Gastroesophageal sphincter (tissue), 4 donors: Measurements from ENCODE around the gene TSHZ2. TPM values are rescaled to one million over a fixed set of nuclear protein-coding genes. Genes with fewer than 3 reads are reported as not detected.

ENCODE experiments used
- ATAC-seq: fragments of 150-250 bp; one replicate; pipeline ENCODE4 v1.9.1; 2016; ENCODE audit warnings: mild to moderate bottlenecking, moderate library complexity
- H3K27ac ChIP-seq, 4 donors: fragments of 200-600 bp; sonication (generic) in 3 of 4; 1 replicate in 3 of 4; 2 replicates in 1 of 4; pipeline ENCODE4 v1.5.1; 2016 to 2019
- H3K27me3 ChIP-seq: fragments of 200-600 bp; sonication (generic); one replicate; pipeline ENCODE4 v1.5.1; 2019
- H3K36me3 ChIP-seq, 2 donors: fragments of 200-600 bp; sonication (generic); one replicate each; pipeline ENCODE4 v1.5.1; 2019; ENCODE audit warnings: control low read depth in 1 of 2
- H3K4me1 ChIP-seq, 3 donors: fragments of 200-600 bp; sonication (generic); 1 replicate in 2 of 3; 2 replicates in 1 of 3; pipeline ENCODE4 v1.5.1; 2016 to 2019; ENCODE audit warnings: control low read depth in 2 of 3
- H3K4me3 ChIP-seq, 2 donors: fragments of 200-600 bp; sonication (generic); one replicate each; pipeline ENCODE4 v1.5.1; 2019; ENCODE audit warnings: mild to moderate bottlenecking in 1 of 2, moderate library complexity in 1 of 2
- H3K9me3 ChIP-seq, 3 donors: fragments of 200-600 bp; sonication (generic); one replicate each; pipeline ENCODE4 v1.5.1; 2017 to 2019; ENCODE audit warnings: control low read depth in 2 of 3
- EP300 ChIP-seq: sonication (generic); formaldehyde crosslinking; IDR thresholded peaks from one replicate; pipeline ENCODE4 v1.6.1; 2017; ENCODE audit warnings: antibody characterized with exemption, mild to moderate bottlenecking
- POLR2A ChIP-seq, 2 donors: fragments of 450-650 bp; IDR thresholded peaks; one replicate each; pipeline ENCODE4 v1.6.1; 2017; ENCODE audit warnings: antibody characterized with exemption in 2 of 2, mild to moderate bottlenecking in 2 of 2, moderate library complexity in 1 of 2
- POLR2AphosphoS5 ChIP-seq: sonication (generic); formaldehyde crosslinking; IDR thresholded peaks from one replicate; pipeline ENCODE4 v1.6.1; 2017; ENCODE audit warnings: antibody characterized with exemption
- WGBS, 2 donors: methylation state at CpG; one replicate each; pipeline ENCODE4 v1.1.5; 2018; ENCODE audit warnings: low coverage in 1 of 2; 5-methylcytosine and 5-hydroxymethylcytosine counted together
- total RNA-seq, 4 donors: library from RNA; depleted of rRNA; stranded (reverse); fragments of >200 nt; gene quantifications; one replicate each; pipeline ENCODE4 v1.1.0, GENCODE V29; 2016
- TF ChIP-seq, protein P1 (sequence below), 4 experiments: fragments of 200-600 bp in 2 of 4; fragments of 450-650 bp in 2 of 4; sonication (generic) in 1 of 4; IDR thresholded peaks; one replicate each; pipeline ENCODE4 v1.5.1; 2017 to 2019; ENCODE audit warnings: antibody characterized with exemption in 4 of 4, mild to moderate bottlenecking in 2 of 4, moderate library complexity in 2 of 4

The TSHZ2 gene
- total RNA-seq, 4 donors from 2014 or later, result 9.9 to 21.3 (median 12.2) TPM

DNA sequence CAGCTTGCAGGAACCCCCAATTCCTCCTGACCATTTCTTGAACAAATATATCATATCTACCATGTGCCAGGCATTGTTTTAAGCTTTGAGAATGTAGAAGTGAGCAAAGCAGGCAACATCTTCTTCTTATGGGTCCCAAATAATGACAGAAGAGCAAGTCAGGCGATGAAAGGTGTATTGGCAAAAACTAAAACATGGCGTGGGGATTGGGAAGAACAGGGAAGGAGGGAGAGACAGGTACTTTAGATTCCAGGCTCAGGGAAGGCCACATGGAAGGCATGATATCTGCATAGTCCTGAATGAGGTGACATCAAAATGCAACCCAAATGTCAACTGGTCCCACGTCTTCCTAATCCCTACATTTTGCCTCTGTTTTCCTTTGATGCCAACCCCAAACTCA lies 434.4 kb downstream of the TSHZ2 start:
- Histone ChIP-seq H3K4me3 (no peak overlapping the region), H3K4me1 (no peaks in the 10 kb centered on the region), H3K27ac (no peak overlapping the region), H3K9me3 (no peaks in the 10 kb centered on the region), H3K27me3 (no peaks in the 10 kb centered on the region), H3K36me3 (no peaks in the 10 kb centered on the region)
- 82 to 87% methylated on average over 3 of the region's 3 CpGs for WGBS, 2 donors
- no peak for ATAC-seq
- TF ChIP-seq, protein P1, sequence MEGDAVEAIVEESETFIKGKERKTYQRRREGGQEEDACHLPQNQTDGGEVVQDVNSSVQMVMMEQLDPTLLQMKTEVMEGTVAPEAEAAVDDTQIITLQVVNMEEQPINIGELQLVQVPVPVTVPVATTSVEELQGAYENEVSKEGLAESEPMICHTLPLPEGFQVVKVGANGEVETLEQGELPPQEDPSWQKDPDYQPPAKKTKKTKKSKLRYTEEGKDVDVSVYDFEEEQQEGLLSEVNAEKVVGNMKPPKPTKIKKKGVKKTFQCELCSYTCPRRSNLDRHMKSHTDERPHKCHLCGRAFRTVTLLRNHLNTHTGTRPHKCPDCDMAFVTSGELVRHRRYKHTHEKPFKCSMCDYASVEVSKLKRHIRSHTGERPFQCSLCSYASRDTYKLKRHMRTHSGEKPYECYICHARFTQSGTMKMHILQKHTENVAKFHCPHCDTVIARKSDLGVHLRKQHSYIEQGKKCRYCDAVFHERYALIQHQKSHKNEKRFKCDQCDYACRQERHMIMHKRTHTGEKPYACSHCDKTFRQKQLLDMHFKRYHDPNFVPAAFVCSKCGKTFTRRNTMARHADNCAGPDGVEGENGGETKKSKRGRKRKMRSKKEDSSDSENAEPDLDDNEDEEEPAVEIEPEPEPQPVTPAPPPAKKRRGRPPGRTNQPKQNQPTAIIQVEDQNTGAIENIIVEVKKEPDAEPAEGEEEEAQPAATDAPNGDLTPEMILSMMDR (IDR thresholded peaks at IDR 0.05), result no peak
- no peak for TF ChIP-seq EP300

DNA sequence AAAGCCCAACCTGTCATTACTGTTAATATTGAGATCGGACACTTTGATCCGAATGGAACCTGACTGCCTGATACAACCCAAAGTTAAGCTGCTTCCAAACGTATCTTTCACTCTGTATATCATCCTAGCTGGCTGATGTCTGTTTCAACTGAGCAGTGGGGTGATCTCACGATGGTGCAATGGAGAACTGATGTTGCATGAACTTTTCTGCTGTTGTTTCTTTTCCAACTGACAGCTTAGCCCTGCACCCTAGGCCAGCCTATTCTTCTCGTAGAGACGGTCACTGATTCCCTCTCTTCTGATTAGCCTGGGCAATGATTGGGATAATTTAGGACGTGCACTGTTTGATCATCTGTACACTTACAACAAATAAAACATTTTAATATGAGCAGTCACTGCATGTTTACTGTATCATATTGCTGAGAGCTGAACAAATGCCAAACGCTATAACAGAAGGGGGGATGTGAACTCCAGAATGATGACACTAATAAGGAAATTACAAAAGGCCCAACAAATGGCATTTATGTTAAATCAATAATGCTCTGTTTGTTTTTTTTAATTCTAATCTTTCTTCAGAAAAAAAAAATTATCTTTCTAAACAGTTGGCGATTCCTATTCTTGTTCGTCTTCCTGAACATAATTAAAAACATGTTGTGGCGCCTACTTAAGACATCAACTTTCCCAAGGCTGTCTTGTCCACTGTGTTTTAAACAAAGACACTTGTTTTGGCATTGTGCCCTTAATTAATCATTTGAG lies 436.7 kb downstream of the TSHZ2 start:
- H3K4me1 ChIP-seq, result no peaks in the 10 kb centered on the region
- H3K36me3 ChIP-seq, result no peaks in the 10 kb centered on the region
- peaks cover 13% of the 10 kb centered on the region for H3K27me3 ChIP-seq
- TF ChIP-seq POLR2A (IDR thresholded peaks at IDR 0.05), result no peak
- TF ChIP-seq POLR2AphosphoS5, result no peak
- TF ChIP-seq, protein P1 (IDR thresholded peaks at IDR 0.05), result no peak
- TF ChIP-seq EP300, result no peak
- WGBS, 2 donors, result 41 to 54% methylated on average over 10 to 11 of the region's 11 CpGs
- ATAC-seq, result peak; percentile 66
- H3K9me3 ChIP-seq, result no peaks in the 10 kb centered on the region
- H3K4me3 ChIP-seq, result no peak overlapping the region
- H3K27ac ChIP-seq, result peak overlapping the region in 2 of 4 donors; percentile 28 to 50

DNA sequence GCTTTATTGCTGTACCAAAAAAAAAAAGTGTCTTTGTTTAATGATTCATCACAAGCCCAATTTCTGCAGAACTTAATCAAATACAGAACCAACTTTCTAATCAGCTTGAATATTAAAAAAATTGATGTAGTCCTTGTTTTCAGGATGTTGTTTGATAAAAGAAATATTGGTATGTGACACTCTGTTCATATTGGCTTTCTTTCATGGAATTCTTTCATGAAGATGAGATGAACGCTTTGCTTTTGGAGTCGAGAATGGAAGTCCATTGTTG lies 437.2 kb downstream of the TSHZ2 start:
- no peak for TF ChIP-seq POLR2A (IDR thresholded peaks at IDR 0.05)
- no peak for TF ChIP-seq POLR2AphosphoS5
- no peak for TF ChIP-seq EP300
- TF ChIP-seq, protein P1 (IDR thresholded peaks at IDR 0.05), result no peak
- H3K4me3 ChIP-seq, result no peak overlapping the region
- ATAC-seq, result no peak
- H3K4me1 ChIP-seq, result no peaks in the 10 kb centered on the region
- WGBS, 2 donors, result 55 to 61% methylated on average over 2 of the region's 2 CpGs
- no peaks in the 10 kb centered on the region for H3K36me3 ChIP-seq
- H3K27ac ChIP-seq, result no peak overlapping the region
- no peaks in the 10 kb centered on the region for H3K9me3 ChIP-seq
- H3K27me3 ChIP-seq, result peaks cover 13% of the 10 kb centered on the region

DNA sequence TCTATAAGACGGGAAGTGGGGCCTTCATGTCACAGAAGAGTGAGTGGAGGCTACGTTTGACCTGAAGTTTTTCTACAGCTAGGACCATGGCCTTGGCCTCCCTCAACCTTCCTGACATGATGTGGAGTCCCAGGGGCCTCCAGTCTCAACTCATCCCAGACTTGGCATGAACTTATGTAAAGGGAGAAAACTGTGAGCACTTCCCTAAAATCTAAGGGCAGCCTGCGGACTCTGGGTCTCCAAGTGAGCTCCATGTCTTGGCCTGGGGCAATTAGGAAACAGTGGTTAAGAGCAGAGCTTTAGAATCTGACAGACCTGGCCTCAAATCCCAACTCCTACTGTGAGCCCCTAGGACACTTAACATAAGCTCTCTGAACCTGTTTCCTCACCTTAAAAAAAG lies 439.0 kb downstream of the TSHZ2 start:
- Histone ChIP-seq H3K27me3 (peaks cover 13% of the 10 kb centered on the region), H3K9me3 (no peaks in the 10 kb centered on the region), H3K36me3 (no peaks in the 10 kb centered on the region), H3K4me3 (no peak overlapping the region), H3K27ac (no peak overlapping the region), H3K4me1 (no peaks in the 10 kb centered on the region)
- TF ChIP-seq POLR2AphosphoS5, result no peak
- TF ChIP-seq EP300, result no peak
- TF ChIP-seq, protein P1 (IDR thresholded peaks at IDR 0.05), result no peak
- TF ChIP-seq POLR2A (IDR thresholded peaks at IDR 0.05), result no peak
- 83 to 86% methylated on average over 2 to 3 of the region's 3 CpGs for WGBS, 2 donors
- ATAC-seq, result no peak

DNA sequence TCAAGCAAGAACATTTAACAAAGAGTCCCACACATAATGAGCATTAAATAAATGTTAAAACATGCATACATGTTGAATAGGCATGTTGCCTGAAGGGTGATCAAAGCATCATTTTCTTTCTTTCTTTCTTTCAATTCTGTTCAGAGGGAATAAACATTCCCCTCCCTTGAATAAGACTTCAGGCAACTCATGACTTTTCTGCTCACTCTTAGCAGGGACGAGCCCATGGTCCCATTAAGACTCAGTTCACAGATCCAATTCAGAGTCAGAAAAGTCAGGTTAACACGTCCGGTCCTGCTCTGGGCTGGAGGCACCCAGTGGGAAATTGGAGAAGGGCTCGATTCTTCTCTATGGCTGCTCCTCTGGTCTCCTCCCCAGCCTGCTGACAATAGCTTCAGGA lies 439.7 kb downstream of the TSHZ2 start:
- no peaks in the 10 kb centered on the region for H3K36me3 ChIP-seq
- no peaks in the 10 kb centered on the region for H3K9me3 ChIP-seq
- WGBS, 2 donors, result 13% methylated on average over 1 of the region's 4 CpGs; no CpG with 5 or more reads in 1 of the 2 donors
- H3K27me3 ChIP-seq, result peaks cover 13% of the 10 kb centered on the region
- H3K4me3 ChIP-seq, result no peak overlapping the region
- no peaks in the 10 kb centered on the region for H3K4me1 ChIP-seq
- TF ChIP-seq EP300 (no peak), POLR2A (IDR thresholded peaks at IDR 0.05) (no peak), POLR2AphosphoS5 (no peak)
- TF ChIP-seq, protein P1 (IDR thresholded peaks at IDR 0.05), result no peak
- no peak for ATAC-seq
- H3K27ac ChIP-seq, result no peak overlapping the region
